ENCODE measurements around the gene XRRA1.

Gene XRRA1

GRCh38 chr11:74932169-74932568 lies 16.7 kb downstream of the XRRA1 start (continued):
- TF ChIP-seq KLF17 (tag by site-specific recombination; IDR thresholded peaks at IDR 0.05) (no peak), PRDM10 (tag by site-specific recombination; IDR thresholded peaks at IDR 0.05) (no peak), REPIN1 (tag by site-specific recombination; IDR thresholded peaks at IDR 0.05; ENCODE audit: low read depth) (no peak), ZNF560 (tag by site-specific recombination; IDR thresholded peaks at IDR 0.05; ENCODE audit: borderline replicate concordance) (no peak), ZFP69B (tag by site-specific recombination; IDR thresholded peaks at IDR 0.05) (no peak), ZNF670 (tag by site-specific recombination; IDR thresholded peaks at IDR 0.05; ENCODE audit: low read depth) (no peak), ZNF580 (tag by site-specific recombination; IDR thresholded peaks at IDR 0.05) (no peak), ZNF529 (tag by site-specific recombination; IDR thresholded peaks at IDR 0.05; ENCODE audit: insufficient replicate concordance) (no peak), ZNF843 (tag by site-specific recombination; IDR thresholded peaks at IDR 0.05) (no peak), MYNN (tag by site-specific recombination; IDR thresholded peaks at IDR 0.05; ENCODE audit: borderline replicate concordance) (no peak)

DNA sequence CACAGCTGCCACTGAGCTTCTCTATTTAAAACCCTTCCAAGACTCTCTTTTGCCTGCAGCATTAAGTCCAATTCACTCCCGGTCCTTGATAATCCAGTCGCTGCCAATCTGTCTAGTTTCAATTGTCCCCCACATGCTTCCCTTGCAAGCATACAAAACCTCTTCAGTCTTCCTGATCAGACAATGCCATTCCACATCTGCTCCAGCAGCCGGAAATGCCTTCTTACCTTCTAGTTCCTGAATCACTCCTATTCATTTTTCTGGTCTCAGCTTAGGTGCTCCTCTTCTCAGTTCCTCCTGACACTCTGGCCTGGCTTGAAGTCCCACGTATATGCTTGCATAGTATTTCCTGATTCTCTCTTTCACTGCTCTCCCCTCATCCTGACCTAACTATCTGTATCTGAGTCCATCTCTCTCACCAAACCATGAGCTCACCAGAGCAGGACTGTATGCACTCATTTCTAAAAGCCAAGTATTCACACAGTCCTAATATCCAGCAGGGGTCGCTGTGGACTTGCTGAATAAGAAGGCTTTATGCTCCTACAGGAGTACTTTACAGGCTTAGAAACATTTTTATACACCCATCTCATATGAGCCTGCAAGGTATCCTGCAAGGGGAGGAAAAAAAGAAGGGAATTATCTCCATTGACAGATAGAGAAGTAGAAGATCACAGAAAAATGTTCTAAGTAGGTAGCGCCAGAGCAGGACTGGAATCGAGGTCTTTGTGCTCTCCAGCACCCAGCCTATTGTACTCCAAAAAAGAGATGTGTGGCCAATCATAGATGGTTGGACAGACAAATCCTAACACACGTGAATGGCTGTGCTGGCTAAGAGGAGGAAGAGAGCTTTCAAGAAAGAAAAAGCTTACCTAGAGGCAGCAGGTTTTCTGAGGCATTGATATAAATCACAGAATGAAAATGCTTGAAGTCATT lies 19.2 kb downstream of the XRRA1 start:
- Histone ChIP-seq H3K36me3 (ENCODE audit: control insufficient read depth in 2 of 2, insufficient read depth in 1 of 2, low read length in 2 of 2) (peaks cover 0 to 27% of the 10 kb centered on the region in 2 experiments; a peak in 1 of 3 replicates), H3K27ac (ENCODE audit: extremely low read depth, low read depth, low read length) (no peak overlapping the region), H3K4me3 (ENCODE audit: low read depth, low read length) (no peak overlapping the region), H3K4me1 (ENCODE audit: control insufficient read depth, insufficient read depth, low read length) (no peaks in the 10 kb centered on the region), H3K9me3 (ENCODE audit: control insufficient read depth, insufficient read depth, low read depth, low read length) (no peaks in the 10 kb centered on the region)
- TF ChIP-seq ZNF654 (tag by site-specific recombination; IDR thresholded peaks at IDR 0.05; ENCODE audit: low read depth), result peak; percentile 91
- TF ChIP-seq, protein P1, sequence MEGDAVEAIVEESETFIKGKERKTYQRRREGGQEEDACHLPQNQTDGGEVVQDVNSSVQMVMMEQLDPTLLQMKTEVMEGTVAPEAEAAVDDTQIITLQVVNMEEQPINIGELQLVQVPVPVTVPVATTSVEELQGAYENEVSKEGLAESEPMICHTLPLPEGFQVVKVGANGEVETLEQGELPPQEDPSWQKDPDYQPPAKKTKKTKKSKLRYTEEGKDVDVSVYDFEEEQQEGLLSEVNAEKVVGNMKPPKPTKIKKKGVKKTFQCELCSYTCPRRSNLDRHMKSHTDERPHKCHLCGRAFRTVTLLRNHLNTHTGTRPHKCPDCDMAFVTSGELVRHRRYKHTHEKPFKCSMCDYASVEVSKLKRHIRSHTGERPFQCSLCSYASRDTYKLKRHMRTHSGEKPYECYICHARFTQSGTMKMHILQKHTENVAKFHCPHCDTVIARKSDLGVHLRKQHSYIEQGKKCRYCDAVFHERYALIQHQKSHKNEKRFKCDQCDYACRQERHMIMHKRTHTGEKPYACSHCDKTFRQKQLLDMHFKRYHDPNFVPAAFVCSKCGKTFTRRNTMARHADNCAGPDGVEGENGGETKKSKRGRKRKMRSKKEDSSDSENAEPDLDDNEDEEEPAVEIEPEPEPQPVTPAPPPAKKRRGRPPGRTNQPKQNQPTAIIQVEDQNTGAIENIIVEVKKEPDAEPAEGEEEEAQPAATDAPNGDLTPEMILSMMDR (tag by site-specific recombination; IDR thresholded peaks at IDR 0.05), result peak; percentile 42; the same call in 1 of the 2 replicates
- TF ChIP-seq ZNF623 (tag by site-specific recombination; IDR thresholded peaks at IDR 0.05), result no peak
- peak; percentile 73; the same call in 1 of the 2 replicates for TF ChIP-seq ZNF2 (tag by site-specific recombination; IDR thresholded peaks at IDR 0.05)
- no peak for TF ChIP-seq ZNF10 (tag by site-specific recombination; IDR thresholded peaks at IDR 0.05)
- ChIA-PET POLR2A (interaction anchor here (0.5 kb wide), 1 partner anchor 91 kb away, joined by 3 read pairs; no protein-coding TSS in a partner anchor), CTCF (interaction anchor here (0.6 to 4.6 kb wide), 42 partner anchors 8 to 1853 kb away, joined by 3 to 40 read pairs (median 4); partner anchors contain the start of genes NEU3, TPBGL and TSKU)

Measured in HEK293 (cell line).